ENCODE results near the gene CTSC.

The CTSC gene

GRCh38 chr11:88337181-88337986 is at the start of gene CTSC:
CTSC (minus strand) TSS chr11:88337736; CDS start chr11:88337672, 64 bp downstream.
- H3K4me3 ChIP-seq (ENCODE audit: low read depth, low read length) = peak within 1 kb of the TSS; percentile 83
- peak; percentile 53 for DNase-seq (ENCODE audit: low read depth)

- no peak for DNase-seq (ENCODE audit: low read depth)
- no peak overlapping the region for H3K4me3 ChIP-seq (ENCODE audit: low read depth, low read length)
Observed at GRCh38 chr11:88384669-88385005, 47.1 kb upstream of the CTSC start.

- H3K4me3 ChIP-seq (ENCODE audit: low read depth, low read length) = no peak overlapping the region
- no peak for DNase-seq (ENCODE audit: low read depth)
Observed at GRCh38 chr11:88384004-88384668, 46.6 kb upstream of the CTSC start.

GRCh38 chr11:88383447-88383846 is 45.9 kb upstream of the CTSC start:
- no peak overlapping the region for H3K4me3 ChIP-seq (ENCODE audit: low read depth, low read length)
- no peak for DNase-seq (ENCODE audit: low read depth)

GRCh38 chr11:88379130-88379529 is 41.6 kb upstream of the CTSC start:
- no peak overlapping the region for H3K4me3 ChIP-seq (ENCODE audit: low read depth, low read length)
- DNase-seq (ENCODE audit: low read depth) = no peak

- H3K4me3 ChIP-seq (ENCODE audit: low read depth, low read length) = no peak overlapping the region
- DNase-seq (ENCODE audit: low read depth) = no peak
Observed at GRCh38 chr11:88378422-88379066, 41.0 kb upstream of the CTSC start.

GRCh38 chr11:88377646-88378045 is 40.1 kb upstream of the CTSC start:
- H3K4me3 ChIP-seq (ENCODE audit: low read depth, low read length) = no peak overlapping the region
- no peak for DNase-seq (ENCODE audit: low read depth)

GRCh38 chr11:88377144-88377543 is 39.6 kb upstream of the CTSC start:
- H3K4me3 ChIP-seq (ENCODE audit: low read depth, low read length) = no peak overlapping the region
- DNase-seq (ENCODE audit: low read depth) = no peak

GRCh38 chr11:88375927-88376470 is 38.5 kb upstream of the CTSC start:
- no peak overlapping the region for H3K4me3 ChIP-seq (ENCODE audit: low read depth, low read length)
- DNase-seq (ENCODE audit: low read depth) = no peak

- no peak for DNase-seq (ENCODE audit: low read depth)
- H3K4me3 ChIP-seq (ENCODE audit: low read depth, low read length) = no peak overlapping the region
Observed at GRCh38 chr11:88370782-88371181, 33.2 kb upstream of the CTSC start.

GRCh38 chr11:88367310-88367709 is 29.8 kb upstream of the CTSC start:
- DNase-seq (ENCODE audit: low read depth) = no peak
- no peak overlapping the region for H3K4me3 ChIP-seq (ENCODE audit: low read depth, low read length)

GRCh38 chr11:88363648-88364065 is 26.1 kb upstream of the CTSC start:
- DNase-seq (ENCODE audit: low read depth) = no peak
- no peak overlapping the region for H3K4me3 ChIP-seq (ENCODE audit: low read depth, low read length)

GRCh38 chr11:88363004-88363403 is 25.5 kb upstream of the CTSC start:
- DNase-seq (ENCODE audit: low read depth) = no peak
- no peak overlapping the region for H3K4me3 ChIP-seq (ENCODE audit: low read depth, low read length)

GRCh38 chr11:88360141-88360540 is 22.6 kb upstream of the CTSC start:
- DNase-seq (ENCODE audit: low read depth) = no peak
- no peak overlapping the region for H3K4me3 ChIP-seq (ENCODE audit: low read depth, low read length)

- H3K4me3 ChIP-seq (ENCODE audit: low read depth, low read length) = no peak overlapping the region
- no peak for DNase-seq (ENCODE audit: low read depth)
Observed at GRCh38 chr11:88359541-88359940, 22.0 kb upstream of the CTSC start.

GRCh38 chr11:88359114-88359513 is 21.6 kb upstream of the CTSC start:
- no peak overlapping the region for H3K4me3 ChIP-seq (ENCODE audit: low read depth, low read length)
- no peak for DNase-seq (ENCODE audit: low read depth)

GRCh38 chr11:88358040-88358431 is 20.5 kb upstream of the CTSC start:
- no peak for DNase-seq (ENCODE audit: low read depth)
- no peak overlapping the region for H3K4me3 ChIP-seq (ENCODE audit: low read depth, low read length)

- H3K4me3 ChIP-seq (ENCODE audit: low read depth, low read length) = no peak overlapping the region
Observed at GRCh38 chr11:88357323-88358039, 19.9 kb upstream of the CTSC start.

GRCh38 chr11:88355887-88356286 is 18.4 kb upstream of the CTSC start:
- no peak overlapping the region for H3K4me3 ChIP-seq (ENCODE audit: low read depth, low read length)
- DNase-seq (ENCODE audit: low read depth) = no peak

More at GRCh38 chr11:88357323-88358039, 19.9 kb upstream of the CTSC start:
- DNase-seq (ENCODE audit: low read depth) = peak; percentile 48

GRCh38 chr11:88354912-88355311 is 17.4 kb upstream of the CTSC start:
- no peak overlapping the region for H3K4me3 ChIP-seq (ENCODE audit: low read depth, low read length)
- DNase-seq (ENCODE audit: low read depth) = no peak

All from skeletal muscle cell (primary cell).